Karpas-422 (cell line): ENCODE results near the gene STAT6. TPM values are rescaled to one million over a fixed set of nuclear protein-coding genes. Genes with fewer than 3 reads are reported as not detected.

Experiments used
- DNase-seq: peaks from one replicate; pipeline ENCODE4 v3.0.0-alpha.2; 2015
- H2AFZ ChIP-seq: fragments of 200-600 bp; sonication (generic); 2 replicates; pipeline ENCODE4 v1.6.1; 2014; ENCODE audit warnings: antibody characterized with exemption, low read length, mixed read lengths
- H3K27ac ChIP-seq: fragments of 200-600 bp; sonication (generic); 2 replicates; pipeline ENCODE4 v1.5.1; 2014; ENCODE audit warnings: mild to moderate bottlenecking, low read length, moderate library complexity
- H3K27me3 ChIP-seq: fragments of 200-600 bp; sonication (generic); 2 replicates; pipeline ENCODE4 v1.6.1; 2014; ENCODE audit warnings: low read length, mixed read lengths
- H3K36me3 ChIP-seq: fragments of 200-600 bp; sonication (generic); 2 replicates; pipeline ENCODE4 v1.6.1; 2014; ENCODE audit warnings: low read length, mixed read lengths; ENCODE audit not compliant: insufficient read depth
- H3K4me1 ChIP-seq: fragments of 200-600 bp; sonication (generic); 2 replicates; pipeline ENCODE4 v1.6.1; 2014; ENCODE audit warnings: mild to moderate bottlenecking, low read length, mixed read lengths
- H3K4me2 ChIP-seq: fragments of 200-600 bp; sonication (generic); 2 replicates; pipeline ENCODE4 v1.6.1; 2014; ENCODE audit warnings: low read length, low read depth, mild to moderate bottlenecking; ENCODE audit not compliant: poor library complexity, severe bottlenecking
- H3K4me3 ChIP-seq: fragments of 200-600 bp; sonication (generic); 2 replicates; pipeline ENCODE4 v1.5.1; 2014; ENCODE audit warnings: mild to moderate bottlenecking, antibody characterized with exemption, low read length, mixed read lengths
- H3K79me2 ChIP-seq: fragments of 200-600 bp; sonication (generic); 2 replicates; pipeline ENCODE4 v1.6.1; 2014; ENCODE audit warnings: mild to moderate bottlenecking, low read length, mixed read lengths
- H3K9ac ChIP-seq: fragments of 200-600 bp; sonication (generic); 2 replicates; pipeline ENCODE4 v1.6.0; 2014; ENCODE audit warnings: low read length
- H3K9me2 ChIP-seq: fragments of 200-600 bp; sonication (generic), shearing (Covaris generic); replicated peaks from 2 replicates; pipeline ENCODE4 v1.6.0; 2014; ENCODE audit warnings: mild to moderate bottlenecking, low read length, moderate library complexity; ENCODE audit not compliant: insufficient read depth
- H3K9me3 ChIP-seq: fragments of 300-700, 200-600 bp; sonication (generic); 2 replicates; pipeline ENCODE4 v1.6.1; 2014; ENCODE audit warnings: low read length, mixed read lengths
- H4K20me1 ChIP-seq: fragments of 200-600 bp; sonication (generic); 2 replicates; pipeline ENCODE4 v1.6.1; 2014; ENCODE audit warnings: mild to moderate bottlenecking, antibody characterized with exemption, low read length, low read depth; ENCODE audit not compliant: insufficient read depth
- total RNA-seq: library from RNA; depleted of rRNA; stranded (reverse); fragments of >200 nt; shearing (Covaris generic); gene quantifications from 2 replicates; pipeline ENCODE4 v1.2.3, GENCODE V29; 2014; ENCODE audit warnings: low replicate concordance

The STAT6 gene
- total RNA-seq, 1 experiment from 2014 or later = 116 TPM

DNA sequence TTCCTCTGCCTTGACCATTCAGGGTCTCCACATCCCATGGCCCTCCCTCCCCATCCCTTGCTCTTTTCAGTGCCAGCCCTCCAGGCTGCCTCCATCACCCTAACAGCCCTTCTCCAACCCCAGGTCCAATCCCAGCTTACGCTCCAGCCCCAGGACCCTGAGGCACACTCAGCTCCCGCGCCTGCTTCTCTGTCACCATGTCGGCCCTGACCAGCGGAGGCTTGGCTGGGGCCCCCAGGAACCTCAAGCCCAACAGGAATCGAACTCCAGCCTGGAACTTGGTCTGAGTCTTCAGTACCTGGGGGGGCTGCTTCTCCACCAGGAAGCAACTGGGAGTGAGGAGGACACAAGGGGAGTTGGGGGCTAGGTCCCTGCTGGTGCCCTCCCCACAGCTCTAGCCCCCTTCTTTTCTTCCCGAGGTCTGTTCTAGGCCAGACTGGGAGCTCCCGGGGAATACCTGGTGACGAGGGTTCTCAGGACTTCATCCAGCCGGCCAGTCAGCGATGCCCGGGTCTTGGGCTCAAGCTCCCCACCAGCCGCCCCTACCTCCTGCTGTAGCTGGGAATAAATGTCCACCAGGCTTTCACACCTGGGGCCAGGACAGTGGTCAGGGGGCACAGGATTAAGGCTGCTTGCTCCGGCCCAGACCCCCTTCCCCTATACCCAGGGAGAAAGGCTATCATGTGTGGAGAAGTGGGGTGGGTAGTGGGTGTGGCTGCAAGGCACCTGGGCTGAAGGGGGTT lies 6.0 kb downstream of the STAT6 start:
- H3K27ac ChIP-seq = no peak overlapping the region
- H3K4me2 ChIP-seq = no peak overlapping the region
- no peaks in the 10 kb centered on the region for H3K27me3 ChIP-seq
- H3K9me2 ChIP-seq = no peaks in the 10 kb centered on the region
- H3K36me3 ChIP-seq = peaks cover 27% of the 10 kb centered on the region; the same call in 1 of the 2 replicates
- peaks cover 30% of the 10 kb centered on the region for H3K4me1 ChIP-seq
- H3K79me2 ChIP-seq = peaks cover 26% of the 10 kb centered on the region
- no peak overlapping the region for H3K4me3 ChIP-seq
- no peak overlapping the region for H3K9ac ChIP-seq
- no peak overlapping the region for H2AFZ ChIP-seq
- peaks cover 18% of the 10 kb centered on the region for H4K20me1 ChIP-seq
- H3K9me3 ChIP-seq = no peaks in the 10 kb centered on the region
- no peak for DNase-seq

DNA sequence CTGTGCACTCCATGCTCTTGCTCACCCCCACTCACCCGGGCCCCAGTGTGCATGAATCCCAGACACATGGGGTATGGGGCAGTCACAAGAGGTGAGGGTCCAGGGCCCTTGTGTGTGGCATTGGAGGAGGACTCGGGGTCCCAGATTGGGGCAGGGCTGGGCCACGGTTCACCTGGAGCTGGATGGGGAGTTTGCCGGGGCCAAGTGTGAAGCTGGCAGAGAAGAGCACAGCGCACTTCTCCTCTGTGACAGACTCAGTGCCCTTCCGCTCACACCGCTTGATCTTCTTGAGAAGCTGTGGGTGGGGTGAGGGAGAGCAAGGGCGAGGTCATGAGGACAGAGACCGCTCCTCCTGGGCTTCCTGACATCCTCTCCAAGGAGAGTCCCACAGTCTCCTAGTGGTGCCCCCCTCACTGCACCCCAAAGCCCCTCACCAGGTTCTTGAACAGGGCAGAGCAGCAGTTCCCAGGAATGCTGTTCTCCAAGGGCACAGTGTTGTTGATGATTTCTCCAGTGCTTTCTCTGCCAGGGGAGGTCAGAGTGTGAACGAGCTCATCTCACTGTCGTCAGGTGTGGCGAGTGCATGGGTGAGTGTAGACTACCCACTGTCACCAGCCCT lies 6.8 kb downstream of the STAT6 start:
- H3K36me3 ChIP-seq = peaks cover 34% of the 10 kb centered on the region; the same call in 1 of the 2 replicates
- H3K4me1 ChIP-seq = peaks cover 22% of the 10 kb centered on the region
- H3K9me2 ChIP-seq = no peaks in the 10 kb centered on the region
- no peak overlapping the region for H3K27ac ChIP-seq
- no peak overlapping the region for H3K9ac ChIP-seq
- no peak for DNase-seq
- H3K4me3 ChIP-seq = no peak overlapping the region
- no peaks in the 10 kb centered on the region for H3K27me3 ChIP-seq
- peaks cover 18% of the 10 kb centered on the region for H3K79me2 ChIP-seq
- peaks cover 11% of the 10 kb centered on the region for H4K20me1 ChIP-seq
- H3K4me2 ChIP-seq = no peak overlapping the region
- no peaks in the 10 kb centered on the region for H3K9me3 ChIP-seq
- no peak overlapping the region for H2AFZ ChIP-seq

DNA sequence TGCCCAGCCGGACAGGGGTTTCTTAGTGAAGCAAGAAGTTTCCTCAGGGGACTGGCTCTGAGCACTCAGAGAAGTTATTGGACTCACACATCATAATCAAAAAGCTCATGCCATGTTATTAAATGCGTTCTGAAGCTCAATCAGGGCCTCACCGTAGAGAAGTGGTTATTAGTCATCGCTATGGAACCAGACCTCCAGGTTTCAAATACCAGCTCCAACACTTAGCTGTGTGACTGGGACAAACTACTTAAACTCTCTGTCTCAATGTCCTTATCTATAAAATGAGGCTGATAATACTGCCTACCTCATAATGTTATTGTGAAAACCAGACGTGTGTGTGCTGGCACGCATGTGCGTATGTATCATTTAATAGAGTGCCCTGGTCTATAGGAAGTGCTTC lies 7.3 kb downstream of the STAT6 start:
- no peak overlapping the region for H3K9ac ChIP-seq
- no peak for DNase-seq
- no peak overlapping the region for H3K27ac ChIP-seq
- H3K79me2 ChIP-seq = peaks cover 15% of the 10 kb centered on the region
- H3K9me3 ChIP-seq = no peaks in the 10 kb centered on the region
- no peaks in the 10 kb centered on the region for H3K27me3 ChIP-seq
- H3K36me3 ChIP-seq = peaks cover 36% of the 10 kb centered on the region; the same call in 1 of the 2 replicates
- peaks cover 9% of the 10 kb centered on the region; the same call in 1 of the 2 replicates for H4K20me1 ChIP-seq
- no peak overlapping the region for H3K4me2 ChIP-seq
- H3K9me2 ChIP-seq = no peaks in the 10 kb centered on the region
- H3K4me3 ChIP-seq = no peak overlapping the region
- H3K4me1 ChIP-seq = peaks cover 18% of the 10 kb centered on the region
- H2AFZ ChIP-seq = no peak overlapping the region

DNA sequence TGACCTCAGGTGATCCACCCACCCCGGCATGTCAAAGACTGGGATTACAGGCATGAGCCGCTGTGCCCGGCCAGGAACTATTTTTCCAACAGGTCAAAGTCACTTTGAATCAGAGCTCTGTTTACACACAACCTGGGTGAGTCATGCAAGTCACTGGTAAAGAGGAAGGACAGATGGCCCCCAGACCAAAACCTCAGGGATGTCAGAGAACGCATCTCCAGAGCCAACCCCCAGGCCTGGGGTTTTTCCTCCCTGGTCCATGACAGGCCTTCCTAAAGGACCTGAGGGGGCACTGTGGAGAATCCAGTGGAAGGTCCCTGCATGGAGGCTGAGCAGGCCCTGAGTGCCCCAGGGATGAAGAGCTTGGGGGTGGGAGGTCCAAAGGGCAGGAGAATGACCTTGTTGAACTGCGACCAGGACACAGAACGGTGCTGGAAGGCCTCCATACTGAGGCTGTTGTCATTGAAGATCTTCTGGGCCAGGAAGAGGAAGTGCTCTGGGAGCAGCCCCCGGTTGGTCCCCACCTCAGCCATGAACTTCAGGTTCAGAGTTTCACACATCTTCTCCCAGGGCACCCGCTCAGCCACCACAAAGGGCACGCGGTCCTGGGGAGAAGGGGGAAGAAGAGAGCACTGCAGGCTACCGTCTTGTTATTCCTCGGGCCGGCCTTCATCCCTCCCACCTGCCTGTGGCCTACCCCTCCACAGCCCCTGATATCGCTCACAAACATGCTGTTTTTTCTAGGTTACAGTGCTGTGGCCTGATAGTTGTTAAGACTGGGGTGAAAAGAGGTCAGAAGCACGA lies 9.1 kb downstream of the STAT6 start:
- no peak overlapping the region for H3K9ac ChIP-seq
- peaks cover 42% of the 10 kb centered on the region; the same call in 1 of the 2 replicates for H3K36me3 ChIP-seq
- H3K27me3 ChIP-seq = no peaks in the 10 kb centered on the region
- H3K9me3 ChIP-seq = no peaks in the 10 kb centered on the region
- H3K4me3 ChIP-seq = no peak overlapping the region
- H4K20me1 ChIP-seq = no peaks in the 10 kb centered on the region
- no peak for DNase-seq
- no peaks in the 10 kb centered on the region for H3K9me2 ChIP-seq
- peaks cover under 1% of the 10 kb centered on the region; the same call in 1 of the 2 replicates for H3K4me1 ChIP-seq
- no peaks in the 10 kb centered on the region for H3K79me2 ChIP-seq
- H3K4me2 ChIP-seq = no peak overlapping the region
- H2AFZ ChIP-seq = no peak overlapping the region
- no peak overlapping the region for H3K27ac ChIP-seq

DNA sequence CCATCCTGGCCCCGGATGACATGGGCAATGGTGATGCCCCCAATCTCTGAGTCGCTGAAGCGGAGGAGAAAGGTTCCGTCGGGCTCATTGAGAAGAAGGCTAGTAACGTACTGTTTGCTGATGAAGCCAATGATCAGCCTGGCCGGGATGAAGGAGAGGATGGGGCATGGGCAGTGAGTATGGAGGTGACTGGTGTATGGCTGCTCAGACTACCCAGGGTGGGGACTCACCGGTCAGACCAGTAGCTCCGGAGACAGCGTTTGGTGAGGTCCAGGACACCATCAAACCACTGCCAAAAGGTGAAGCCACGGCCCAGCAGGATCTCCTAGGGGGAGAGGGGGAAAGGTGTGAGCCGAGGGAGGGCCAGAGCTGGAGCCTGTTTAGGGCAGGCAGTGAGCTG lies 11.4 kb downstream of the STAT6 start:
- H4K20me1 ChIP-seq = no peaks in the 10 kb centered on the region
- no peaks in the 10 kb centered on the region for H3K9me2 ChIP-seq
- H3K9me3 ChIP-seq = no peaks in the 10 kb centered on the region
- no peak overlapping the region for H2AFZ ChIP-seq
- H3K4me3 ChIP-seq = no peak overlapping the region
- H3K36me3 ChIP-seq = peaks cover 49% of the 10 kb centered on the region; the same call in 1 of the 2 replicates
- DNase-seq = no peak
- H3K4me2 ChIP-seq = no peak overlapping the region
- H3K27ac ChIP-seq = no peak overlapping the region
- peaks cover 16% of the 10 kb centered on the region for H3K4me1 ChIP-seq
- H3K79me2 ChIP-seq = no peaks in the 10 kb centered on the region
- H3K9ac ChIP-seq = no peak overlapping the region
- H3K27me3 ChIP-seq = no peaks in the 10 kb centered on the region

DNA sequence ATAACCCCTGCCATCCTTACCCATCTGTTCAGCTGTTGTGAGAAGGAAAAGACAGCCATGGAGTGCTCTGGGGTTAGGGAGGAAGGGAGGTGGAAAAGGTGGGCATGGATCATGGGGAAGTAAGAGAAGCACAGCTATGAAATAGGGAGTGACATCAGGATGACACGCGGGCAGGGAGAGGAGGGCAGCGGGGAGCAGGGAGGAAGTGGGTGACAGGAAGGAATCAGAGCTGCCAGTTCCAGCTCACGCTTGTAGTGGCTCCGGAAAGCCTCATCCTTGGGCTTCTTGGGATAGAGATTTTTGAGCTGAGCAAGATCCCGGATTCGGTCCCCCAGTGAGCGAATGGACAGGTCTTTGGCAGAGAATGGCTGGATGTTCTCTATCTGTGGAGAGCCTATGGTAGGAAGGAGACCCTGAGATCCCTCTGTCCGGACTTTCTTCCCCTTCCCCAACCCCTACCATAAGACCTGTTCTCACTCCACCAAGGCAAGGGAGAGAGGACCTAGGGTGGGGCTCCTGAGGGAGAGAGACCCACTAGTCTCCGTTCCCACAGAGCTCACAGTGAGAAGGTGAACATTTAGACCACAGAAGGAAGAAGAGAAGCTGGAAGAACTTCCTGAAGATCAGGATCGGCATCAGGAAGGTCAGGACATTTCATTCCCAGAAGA lies 12.0 kb downstream of the STAT6 start:
- Histone ChIP-seq H3K4me3 (no peak overlapping the region), H3K79me2 (no peaks in the 10 kb centered on the region), H3K9me2 (no peaks in the 10 kb centered on the region), H3K27me3 (no peaks in the 10 kb centered on the region), H3K9me3 (no peaks in the 10 kb centered on the region), H3K27ac (0 out of 2 replicates have a peak overlapping the region, but pooled peaks have one; percentile 22), H3K4me1 (peaks cover 22% of the 10 kb centered on the region), H2AFZ (no peak overlapping the region), H3K9ac (no peak overlapping the region), H3K36me3 (peaks cover 49% of the 10 kb centered on the region; the same call in 1 of the 2 replicates), H3K4me2 (no peak overlapping the region), H4K20me1 (no peaks in the 10 kb centered on the region)
- no peak for DNase-seq

DNA sequence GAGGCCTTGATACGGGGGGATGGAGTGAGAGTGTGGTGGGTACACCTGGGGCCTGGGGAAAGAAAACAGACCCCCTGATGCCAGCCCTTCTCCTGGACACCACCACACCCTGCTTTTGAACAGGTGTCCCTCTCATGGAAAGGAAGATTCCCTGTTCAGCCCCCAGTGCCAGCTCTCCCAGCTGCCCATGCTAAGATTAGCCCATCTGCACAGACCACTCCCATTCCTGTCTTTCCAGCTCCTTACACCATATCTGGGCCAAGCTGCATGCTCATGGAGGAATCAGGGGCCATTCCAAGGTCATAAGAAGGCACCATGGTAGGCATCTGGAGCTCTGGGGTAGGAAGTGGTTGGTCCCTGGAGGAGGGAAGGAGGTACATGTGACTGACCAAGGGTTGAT lies 12.6 kb downstream of the STAT6 start:
- Histone ChIP-seq H2AFZ (no peak overlapping the region), H3K9me2 (no peaks in the 10 kb centered on the region), H4K20me1 (no peaks in the 10 kb centered on the region), H3K36me3 (peaks cover 49% of the 10 kb centered on the region; the same call in 1 of the 2 replicates), H3K9me3 (no peaks in the 10 kb centered on the region), H3K27ac (0 out of 2 replicates have a peak overlapping the region, but pooled peaks have one; percentile 22), H3K27me3 (no peaks in the 10 kb centered on the region), H3K4me3 (no peak overlapping the region), H3K9ac (no peak overlapping the region), H3K4me1 (peaks cover 28% of the 10 kb centered on the region), H3K4me2 (no peak overlapping the region), H3K79me2 (no peaks in the 10 kb centered on the region)
- no peak for DNase-seq
